Astrocyte of the spinal cord (primary cell): ENCODE data around the gene CAMTA1.
A peak's percentile ranks its signal among the peaks of the same experiment; 100 is the strongest.

Source experiments
- DNase-seq: peaks from one replicate; pipeline ENCODE4 v3.0.0; 2011; ENCODE audit warnings: low read depth, low spot score
- H3K4me3 ChIP-seq: 2 replicates; pipeline ENCODE4 v1.5.1; 2011; ENCODE audit warnings: low read depth, mild to moderate bottlenecking, low read length, moderate library complexity
- in situ Hi-C: cut with HindIII; loops from 2 replicates; pipeline ENCODE4 v1.10.0; 2017; ENCODE audit warnings: low sequenced_read_pairs
- TF ChIP-seq, protein P1 (sequence below): IDR thresholded peaks from 2 replicates; pipeline ENCODE4 v1.5.1; 2012; ENCODE audit warnings: low read depth, mild to moderate bottlenecking, low read length, inconsistent platforms

Gene CAMTA1

DNA sequence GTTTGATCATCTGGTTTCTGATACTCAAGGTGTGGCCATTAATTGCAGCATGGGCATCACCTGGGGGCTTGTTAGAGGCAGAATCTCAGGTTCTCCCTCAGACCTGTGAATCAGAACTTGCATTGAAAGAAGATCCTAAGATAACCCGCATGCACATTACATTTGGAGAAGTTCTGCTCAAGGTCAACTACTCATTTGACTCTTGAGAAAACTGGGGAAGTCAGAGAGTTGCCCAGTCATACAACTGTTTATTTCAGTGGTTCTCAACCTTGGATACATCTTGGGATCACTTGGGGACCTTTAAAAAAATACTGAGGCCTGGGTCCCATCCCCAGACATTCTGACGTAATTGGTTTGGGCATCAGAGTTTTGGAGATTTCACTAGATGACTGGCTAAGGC is 30.5 kb downstream of the CAMTA1 start:
- DNase-seq: no peak
- TF ChIP-seq, protein P1, sequence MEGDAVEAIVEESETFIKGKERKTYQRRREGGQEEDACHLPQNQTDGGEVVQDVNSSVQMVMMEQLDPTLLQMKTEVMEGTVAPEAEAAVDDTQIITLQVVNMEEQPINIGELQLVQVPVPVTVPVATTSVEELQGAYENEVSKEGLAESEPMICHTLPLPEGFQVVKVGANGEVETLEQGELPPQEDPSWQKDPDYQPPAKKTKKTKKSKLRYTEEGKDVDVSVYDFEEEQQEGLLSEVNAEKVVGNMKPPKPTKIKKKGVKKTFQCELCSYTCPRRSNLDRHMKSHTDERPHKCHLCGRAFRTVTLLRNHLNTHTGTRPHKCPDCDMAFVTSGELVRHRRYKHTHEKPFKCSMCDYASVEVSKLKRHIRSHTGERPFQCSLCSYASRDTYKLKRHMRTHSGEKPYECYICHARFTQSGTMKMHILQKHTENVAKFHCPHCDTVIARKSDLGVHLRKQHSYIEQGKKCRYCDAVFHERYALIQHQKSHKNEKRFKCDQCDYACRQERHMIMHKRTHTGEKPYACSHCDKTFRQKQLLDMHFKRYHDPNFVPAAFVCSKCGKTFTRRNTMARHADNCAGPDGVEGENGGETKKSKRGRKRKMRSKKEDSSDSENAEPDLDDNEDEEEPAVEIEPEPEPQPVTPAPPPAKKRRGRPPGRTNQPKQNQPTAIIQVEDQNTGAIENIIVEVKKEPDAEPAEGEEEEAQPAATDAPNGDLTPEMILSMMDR: no peak
- H3K4me3 ChIP-seq: no peak overlapping the region
- in situ Hi-C loops: no loop called here

GRCh38 chr1:6819246-6820040 is 34.2 kb downstream of the CAMTA1 start:
- TF ChIP-seq, protein P1: no peak
- H3K4me3 ChIP-seq: no peak overlapping the region
- DNase-seq: peak; percentile 44
- in situ Hi-C loops: no loop called here

DNA sequence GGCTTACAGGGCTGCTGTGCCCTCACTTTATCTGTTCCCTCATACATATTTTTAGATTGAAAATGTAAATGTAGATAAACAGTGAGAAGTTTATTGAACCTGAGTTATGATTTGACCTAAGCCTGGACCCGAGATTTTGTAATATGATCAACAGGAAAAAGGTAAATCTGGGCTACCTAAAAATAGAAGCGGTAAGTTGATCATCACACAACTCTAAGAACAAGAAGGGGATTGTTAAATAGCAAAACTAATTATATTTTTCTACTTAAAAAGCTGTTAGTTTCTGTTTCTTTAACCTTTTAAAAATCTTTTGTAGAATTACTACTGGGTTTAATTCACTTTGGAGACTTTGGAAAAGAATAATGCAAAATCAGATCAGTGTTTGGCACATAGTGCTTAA is 35.6 kb downstream of the CAMTA1 start:
- in situ Hi-C loops: no loop called here
- DNase-seq: no peak
- no peak overlapping the region for H3K4me3 ChIP-seq
- TF ChIP-seq, protein P1: no peak

GRCh38 chr1:6822530-6823359 is 37.5 kb downstream of the CAMTA1 start:
- no peak for DNase-seq

GRCh38 chr1:6823793-6824192 is 38.5 kb downstream of the CAMTA1 start:
- H3K4me3 ChIP-seq: no peak overlapping the region
- no peak for DNase-seq
- TF ChIP-seq, protein P1: no peak
- in situ Hi-C loops: no loop called here

More at GRCh38 chr1:6822530-6823359, 37.5 kb downstream of the CAMTA1 start:
- in situ Hi-C loops: no loop called here
- TF ChIP-seq, protein P1: no peak
- no peak overlapping the region for H3K4me3 ChIP-seq

DNA sequence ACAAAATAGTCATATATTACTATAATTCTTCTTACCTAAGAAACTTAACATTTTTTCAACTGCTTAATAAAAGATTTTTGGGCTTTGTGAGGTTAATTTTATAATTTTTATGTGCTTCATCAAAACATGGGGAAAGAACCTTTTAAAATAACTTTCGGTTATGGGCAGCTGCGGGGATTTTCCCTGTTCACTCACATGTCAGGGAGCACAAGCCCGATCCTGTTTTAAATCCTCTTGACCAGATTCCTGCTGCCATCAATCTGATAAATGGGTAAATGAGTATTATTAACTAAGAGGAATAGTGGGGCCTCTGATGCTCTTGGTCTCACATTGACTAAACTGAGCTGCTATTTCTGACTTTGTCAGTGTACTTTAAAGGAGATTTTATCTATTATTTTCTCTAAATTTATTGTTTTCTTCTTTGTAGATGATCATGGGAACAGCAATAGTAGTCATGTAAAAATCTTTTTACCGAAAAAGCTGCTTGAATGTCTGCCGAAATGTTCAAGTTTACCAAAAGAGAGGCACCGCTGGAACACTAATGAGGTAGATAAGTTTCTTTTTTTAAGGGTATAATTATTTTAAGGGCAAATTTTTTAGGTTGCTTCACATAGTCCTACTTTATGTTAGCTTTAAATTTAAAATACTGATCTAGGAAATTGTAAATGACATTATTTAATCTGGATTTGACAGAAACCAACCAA is 39.6 kb downstream of the CAMTA1 start:
- DNase-seq: no peak
- TF ChIP-seq, protein P1: no peak
- in situ Hi-C loops: no loop called here
- no peak overlapping the region for H3K4me3 ChIP-seq
